GM19025 (cell line): ENCODE results near the gene PRXL2B.
"Not testable (repeated sequence)": the region's sequence is repeated elsewhere in the genome, so short reads cannot be mapped to it uniquely, and the experiment has no call there.

Source experiments
- ATAC-seq: cut with Tn5 transposase; IDR thresholded peaks from one replicate; pipeline ENCODE4 v1.9.1; 2021; ENCODE audit warnings: mild to moderate bottlenecking, low read depth, moderate library complexity; ENCODE audit not compliant: unreplicated experiment

PRXL2B gene

DNA sequence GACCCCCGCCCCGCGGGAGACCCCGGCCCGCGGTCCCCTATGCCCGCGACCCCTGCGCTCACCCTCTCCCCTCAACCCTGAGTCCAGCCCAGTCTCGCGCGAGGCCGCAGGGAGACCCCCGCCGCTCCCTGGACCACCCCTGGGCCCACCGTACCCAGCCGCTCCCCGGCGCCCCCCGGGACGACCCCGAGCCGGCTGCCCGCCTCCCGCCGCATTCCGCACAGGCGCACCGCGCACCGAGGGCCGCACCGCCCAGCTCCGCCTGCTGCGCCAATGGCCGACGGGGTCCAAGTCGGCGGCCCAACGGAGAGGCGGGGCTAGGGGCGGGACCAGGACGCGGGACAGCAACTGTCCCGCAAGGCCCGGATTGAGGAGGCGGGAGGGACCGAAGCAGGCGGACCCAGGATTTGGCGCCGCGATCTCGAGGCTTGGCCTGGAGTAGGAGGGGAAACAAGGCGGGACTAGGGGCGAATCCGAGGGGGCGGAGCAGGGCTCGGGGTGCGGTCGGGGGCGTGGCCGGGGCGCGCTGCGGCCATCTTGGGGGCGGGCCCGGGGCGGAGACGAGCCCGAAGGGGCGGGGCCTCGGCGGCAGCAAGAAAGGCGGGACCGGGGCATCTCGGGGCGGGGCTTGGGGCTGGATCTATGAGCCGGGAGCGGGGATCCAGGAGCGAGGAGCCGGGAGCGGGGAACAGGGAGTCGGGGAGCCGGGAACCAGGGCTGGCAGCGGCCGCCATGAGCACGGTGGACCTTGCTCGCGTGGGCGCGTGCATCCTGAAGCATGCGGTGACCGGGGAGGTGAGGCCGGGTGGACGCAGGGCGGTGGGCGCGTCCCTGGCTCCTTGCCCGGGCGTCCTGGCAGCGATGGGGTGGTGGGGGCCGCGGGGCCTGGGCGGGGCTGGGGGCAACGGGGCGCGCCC lies at the start of gene PRXL2B:
Gene PRXL2B (plus strand): TSS at position 624 of the 917 bp plus-strand sequence. CDS start 109 bp downstream, at position 733.
- ATAC-seq = peak; percentile 61

DNA sequence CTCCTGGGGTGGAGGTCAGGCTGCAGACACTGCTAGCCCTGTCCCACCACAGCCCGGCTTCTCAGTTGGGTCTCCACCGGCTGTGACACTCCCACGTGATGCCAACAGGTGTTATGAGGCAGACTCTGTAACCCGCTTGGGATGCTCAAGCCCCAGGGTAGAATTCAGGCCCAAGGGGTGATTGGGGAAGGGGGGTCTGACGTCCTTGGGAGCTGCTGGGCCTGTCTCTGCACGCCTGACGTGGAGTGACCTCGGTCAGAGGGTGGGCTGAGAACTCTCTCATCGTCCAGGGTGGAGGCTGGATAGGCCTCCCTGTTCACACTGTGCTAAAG lies 48.8 kb upstream of the PRXL2B start:
- no peak for ATAC-seq

DNA sequence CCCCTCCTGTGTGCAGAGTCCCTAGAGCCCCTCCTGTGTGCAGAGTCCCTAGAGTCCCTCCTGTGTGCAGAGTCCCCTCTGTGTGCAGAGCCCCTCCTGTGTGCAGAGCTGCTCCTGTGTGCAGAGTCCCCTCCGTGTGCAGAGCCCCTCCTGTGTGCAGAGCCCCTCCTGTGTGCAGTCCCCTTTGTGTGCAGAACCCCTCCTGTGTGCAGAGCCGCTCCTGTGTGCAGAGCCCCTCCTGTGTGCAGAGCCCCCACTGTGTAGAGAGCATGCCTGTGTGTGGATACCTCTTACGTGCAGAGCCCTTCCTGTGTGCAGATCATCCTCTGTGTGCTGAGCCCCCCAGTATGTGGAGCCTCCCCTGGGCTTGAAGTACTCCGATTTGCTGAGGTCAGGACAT lies 48.2 kb upstream of the PRXL2B start:
- ATAC-seq = no peak

DNA sequence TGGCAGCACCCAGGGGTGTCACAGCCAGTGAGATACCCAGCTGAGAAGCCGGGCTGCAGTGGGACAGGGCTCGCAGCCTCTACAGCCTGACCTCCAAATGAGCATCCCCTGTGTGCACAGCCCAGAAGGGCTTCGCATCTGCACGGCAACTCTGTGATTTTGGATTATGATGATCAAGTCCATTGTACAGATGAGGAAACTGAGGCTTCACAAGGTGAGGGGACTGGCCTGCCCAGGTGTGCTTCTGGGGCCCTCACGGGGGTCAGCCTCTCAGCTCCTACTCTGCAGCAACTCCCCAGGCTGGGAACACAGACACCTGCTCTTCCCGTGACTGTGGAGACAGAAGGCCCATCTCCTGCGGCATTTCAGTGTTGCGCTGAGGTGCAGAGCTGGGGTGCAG lies 47.7 kb upstream of the PRXL2B start:
- ATAC-seq = no peak

GRCh38 chr1:2539312-2539907 lies 47.2 kb upstream of the PRXL2B start:
- ATAC-seq = no peak

- ATAC-seq = no peak
Observed at GRCh38 chr1:2540816-2541492, 45.6 kb upstream of the PRXL2B start.

GRCh38 chr1:2541619-2542245 lies 44.8 kb upstream of the PRXL2B start:
- ATAC-seq = no peak

GRCh38 chr1:2542246-2542915 lies 44.2 kb upstream of the PRXL2B start:
- ATAC-seq = no peak

DNA sequence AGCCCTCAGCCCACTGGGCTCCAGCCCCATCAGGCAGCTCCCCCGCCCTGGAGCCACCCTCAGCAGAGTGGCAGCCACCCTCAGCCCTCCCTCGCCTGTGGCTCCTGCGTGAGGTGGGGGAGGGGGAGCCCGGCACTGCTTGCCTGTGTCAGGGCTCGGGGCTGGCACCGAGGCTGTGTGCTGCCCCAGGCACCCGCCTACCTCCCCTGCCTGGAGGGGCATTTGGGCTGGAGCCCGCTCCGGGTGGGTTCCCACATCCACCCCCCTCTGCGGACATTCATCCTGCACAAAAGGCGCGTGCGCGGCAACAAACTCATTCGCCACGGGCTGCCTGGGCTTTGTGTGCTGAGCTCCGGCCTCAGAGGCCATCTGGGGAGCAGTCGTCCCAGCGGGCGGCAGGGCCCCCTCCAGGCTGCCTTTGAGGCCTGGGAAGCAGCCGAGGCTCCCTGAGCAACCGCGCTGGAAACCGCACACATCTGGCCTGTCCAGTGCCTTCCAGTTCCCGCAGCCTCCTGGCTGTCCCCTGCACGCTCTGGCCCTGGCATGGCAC lies 43.0 kb upstream of the PRXL2B start:
- ATAC-seq = no peak

DNA sequence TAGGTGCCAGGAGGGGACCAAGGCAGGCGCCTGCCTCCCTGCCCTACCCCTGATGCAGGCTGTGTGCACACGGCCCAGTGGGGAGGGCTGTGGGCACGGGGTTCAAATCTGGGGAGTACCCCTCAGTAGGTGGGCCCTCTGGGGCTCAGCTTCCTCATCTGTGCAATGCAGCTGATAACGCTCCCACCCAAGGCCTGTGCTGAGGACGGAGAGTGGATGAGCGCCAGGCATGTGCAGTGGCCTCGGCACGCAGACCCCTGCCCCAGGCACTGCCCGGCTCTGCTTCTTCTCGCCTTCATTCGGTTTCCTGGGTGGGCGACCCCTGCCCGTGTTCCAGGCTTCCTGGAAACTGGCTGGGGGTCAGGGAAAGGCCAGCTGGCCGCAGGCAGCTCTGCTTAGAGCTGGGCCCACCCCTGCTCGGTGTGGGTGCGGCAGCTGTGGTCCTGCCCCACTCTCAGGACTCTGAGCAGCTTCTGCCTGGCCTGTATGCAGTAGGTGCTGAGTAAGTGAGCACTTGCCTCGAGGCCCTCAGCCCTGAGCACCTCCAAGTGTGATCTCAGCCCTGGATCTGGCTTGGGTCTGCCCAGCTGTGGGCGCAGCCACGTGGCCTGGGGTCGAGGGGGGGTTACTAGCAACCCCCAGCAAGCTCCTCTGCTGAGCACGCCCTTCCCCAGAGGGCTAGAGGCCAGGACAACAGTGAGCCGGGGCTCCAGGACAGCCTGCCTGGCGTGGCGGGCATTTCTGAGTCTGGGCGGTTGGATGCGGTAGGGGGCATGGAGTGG lies 42.3 kb upstream of the PRXL2B start:
- no peak for ATAC-seq

DNA sequence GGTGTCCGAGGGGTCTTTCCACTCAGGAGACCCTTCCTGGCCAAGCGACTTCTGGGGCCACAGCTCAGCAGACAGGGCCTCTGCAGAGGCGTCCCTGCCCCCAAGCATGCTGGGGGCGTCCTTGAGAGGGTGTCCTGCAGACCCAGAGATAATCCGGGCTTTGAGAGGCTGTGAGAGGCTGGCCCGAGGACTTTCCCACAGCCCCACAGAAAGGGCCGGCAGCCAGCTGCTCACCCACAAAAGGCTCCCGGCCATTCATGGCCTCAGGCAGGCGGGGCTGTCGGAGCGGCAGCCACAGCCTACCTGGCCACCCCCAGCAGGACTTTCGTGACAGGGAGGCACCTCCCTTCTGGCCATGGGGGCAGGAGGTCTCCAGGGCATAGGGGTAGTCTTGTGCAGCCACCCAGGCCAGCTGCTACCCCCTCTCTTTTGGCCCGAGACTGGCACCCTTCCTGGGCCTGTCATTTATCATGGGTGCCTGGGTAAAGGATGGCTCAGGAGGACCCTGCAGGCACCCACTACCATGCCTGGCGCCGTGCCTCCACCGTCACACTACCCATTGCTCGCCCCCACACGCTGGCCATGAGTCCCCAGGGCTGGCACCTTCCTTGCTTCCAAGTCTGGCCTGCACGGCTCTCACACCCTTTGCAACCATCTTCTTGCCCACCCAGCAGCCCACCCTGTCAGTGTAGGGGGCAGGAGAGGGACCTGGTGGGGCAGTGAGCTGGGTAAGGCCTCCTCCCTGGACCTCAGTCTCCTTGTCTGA lies 41.5 kb upstream of the PRXL2B start:
- ATAC-seq = no peak

GRCh38 chr1:2545754-2546514 lies 40.6 kb upstream of the PRXL2B start:
- ATAC-seq = peak; percentile 30

DNA sequence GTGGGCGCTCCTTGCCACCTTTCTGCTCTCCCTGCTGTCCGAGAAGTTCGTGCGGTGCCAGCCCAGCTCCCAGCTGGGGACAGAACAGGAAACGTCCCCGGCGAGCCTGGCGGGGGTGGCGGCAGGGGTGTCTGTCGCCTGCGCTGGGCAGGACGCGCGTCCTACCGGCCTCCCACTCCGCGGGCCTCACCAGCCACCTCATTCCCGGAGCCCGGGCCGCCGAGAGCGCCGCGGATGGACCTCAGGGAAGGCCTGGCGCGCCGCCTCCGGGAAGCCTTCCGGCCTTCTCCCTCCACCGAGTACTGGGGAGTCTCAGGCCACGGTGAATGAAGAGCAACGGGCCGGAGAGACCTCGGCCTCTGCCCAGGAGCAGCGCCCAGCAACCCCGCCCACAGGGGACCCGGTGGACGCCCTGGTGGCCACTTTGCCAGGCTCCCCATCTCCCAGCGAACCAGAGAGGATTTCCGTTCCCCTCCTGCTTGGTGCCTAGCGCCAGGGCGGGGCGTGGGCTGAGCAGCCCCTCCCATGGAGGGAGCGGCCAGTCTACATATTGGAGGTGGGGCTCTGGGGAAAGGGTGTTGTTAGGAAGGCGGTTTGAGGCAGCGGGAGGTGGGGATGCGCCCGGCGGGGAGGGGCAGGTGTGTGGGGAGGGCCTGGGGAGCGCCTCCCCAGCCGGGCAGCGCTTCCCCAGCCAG lies 39.9 kb upstream of the PRXL2B start:
- ATAC-seq = peak; percentile 17

DNA sequence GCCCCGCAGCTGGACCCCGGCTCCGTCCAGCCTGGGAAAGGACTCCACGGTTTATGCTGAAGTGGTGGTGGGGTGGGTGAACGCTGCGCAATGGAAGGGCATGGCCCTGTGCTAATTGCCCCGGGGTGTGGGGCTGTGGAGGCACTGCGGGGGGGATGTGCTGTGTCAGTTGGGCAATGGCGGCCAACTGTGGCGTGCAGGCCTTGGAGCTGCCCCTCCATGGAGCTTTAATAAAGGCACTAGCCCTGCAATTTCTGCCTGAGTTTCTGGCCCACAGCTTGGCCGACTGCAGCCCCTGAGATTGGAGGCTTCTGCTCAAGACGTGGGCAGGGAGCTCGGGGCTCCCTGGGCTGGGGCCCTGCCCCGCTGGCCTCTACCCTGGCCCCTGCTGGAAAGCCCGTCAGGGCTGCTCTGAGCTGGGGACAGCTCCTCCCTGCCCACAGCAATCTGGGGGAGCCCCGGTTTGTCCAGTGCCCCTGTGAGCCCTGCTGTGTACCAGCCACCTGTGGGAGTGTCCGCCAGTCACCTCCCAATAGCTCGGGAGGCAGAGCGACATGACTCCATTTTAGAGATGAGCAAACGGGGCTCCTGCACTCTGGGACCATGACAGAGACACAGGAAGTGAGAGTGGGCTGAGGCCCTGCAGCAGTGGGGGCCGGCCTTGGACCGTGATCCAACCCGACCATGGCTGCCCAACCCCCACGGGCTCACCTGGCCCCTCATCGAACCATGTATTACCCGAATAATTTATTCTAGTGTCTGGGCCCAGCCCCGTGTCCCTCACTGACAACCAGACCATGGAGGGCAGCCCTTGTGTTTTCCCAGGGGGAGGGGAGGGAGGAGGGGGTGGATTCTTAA lies 39.1 kb upstream of the PRXL2B start:
- no peak for ATAC-seq

DNA sequence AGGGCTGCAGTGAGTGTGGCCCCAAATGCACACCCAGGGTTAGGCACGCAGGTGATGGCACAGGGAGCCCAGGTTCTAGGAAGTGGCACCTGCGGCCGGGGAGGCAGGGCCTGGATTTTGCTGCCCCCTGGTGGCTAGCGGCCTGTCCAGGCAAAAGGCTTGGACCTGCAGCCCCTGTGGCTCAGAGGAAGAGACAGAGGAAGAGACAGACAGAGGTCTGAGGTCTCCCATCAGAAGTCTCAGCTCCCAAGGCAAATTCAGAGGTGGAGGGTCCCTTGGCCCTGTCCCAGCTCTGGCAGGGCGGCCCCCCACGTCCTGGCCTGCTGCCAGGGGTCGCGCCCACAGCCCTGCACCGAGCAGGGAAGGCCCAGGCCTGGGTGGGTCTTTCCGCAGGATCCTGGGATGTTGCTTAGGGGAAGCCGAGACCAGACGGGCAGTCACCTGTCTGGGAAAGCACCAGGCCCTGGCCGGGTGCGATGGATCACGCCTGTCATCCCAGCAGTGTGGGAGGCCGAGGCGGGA lies 38.4 kb upstream of the PRXL2B start:
- ATAC-seq = peak; percentile 7

DNA sequence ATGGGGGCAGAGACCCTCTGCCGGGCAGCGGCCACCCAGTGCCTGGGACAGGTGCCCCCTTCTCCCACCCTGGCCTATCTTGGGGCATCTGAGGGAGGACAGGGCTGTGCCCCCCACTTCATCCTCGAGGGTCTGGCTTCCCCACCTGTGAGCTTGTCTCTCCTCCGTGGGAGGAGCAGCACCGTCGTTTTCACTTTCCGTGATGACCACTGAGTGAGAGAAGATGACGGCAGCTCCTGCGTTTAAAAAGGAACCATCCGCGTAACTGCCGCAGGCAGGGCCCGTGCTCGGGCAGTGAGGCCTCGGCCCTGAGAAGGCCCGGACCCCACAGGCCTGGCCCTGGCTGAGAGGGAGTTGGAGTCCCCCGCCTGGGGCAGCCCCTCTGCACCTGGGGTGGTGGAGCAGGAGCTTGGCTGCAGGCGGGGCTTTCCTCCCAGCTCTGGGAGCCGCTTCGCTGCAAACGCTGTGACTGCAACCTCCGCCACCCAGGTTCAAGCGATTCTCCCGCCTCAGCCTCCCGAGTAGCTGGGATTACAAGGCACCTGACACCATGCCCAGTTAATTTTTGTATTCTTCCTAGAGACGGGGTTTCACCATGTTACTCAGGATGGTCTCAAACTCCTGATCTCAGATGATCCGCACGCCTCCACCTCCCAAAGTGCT lies 37.1 kb upstream of the PRXL2B start:
- not testable (repeated sequence) for ATAC-seq
